GM19193 (cell line): ENCODE results near the gene LRMDA.

ENCODE experiments used
- POLR2A ChIP-seq: IDR thresholded peaks from 4 replicates; pipeline ENCODE4 v1.6.1; 2011; ENCODE audit not compliant: insufficient read depth, insufficient read length; ENCODE audit errors: extremely low read depth

The LRMDA gene

GRCh38 chr10:76487582-76487981 is 1056.2 kb downstream of the LRMDA start:
- no peak for TF ChIP-seq POLR2A

- no peak for TF ChIP-seq POLR2A
These were observed 1057.2 kb downstream of the LRMDA start for GRCh38 chr10:76488602-76489001.

GRCh38 chr10:76491216-76491615 is 1059.8 kb downstream of the LRMDA start:
- TF ChIP-seq POLR2A = no peak

GRCh38 chr10:76492026-76492425 is 1060.6 kb downstream of the LRMDA start:
- TF ChIP-seq POLR2A = no peak

- no peak for TF ChIP-seq POLR2A
These were observed 1061.5 kb downstream of the LRMDA start for GRCh38 chr10:76492678-76493472.

- no peak for TF ChIP-seq POLR2A
These were observed 1066.2 kb downstream of the LRMDA start for GRCh38 chr10:76497666-76498065.

GRCh38 chr10:76504823-76505222 is 1073.4 kb downstream of the LRMDA start:
- TF ChIP-seq POLR2A = no peak

- TF ChIP-seq POLR2A = no peak
These were observed 1078.0 kb downstream of the LRMDA start for GRCh38 chr10:76509446-76509845.

GRCh38 chr10:76514321-76514720 is 1082.9 kb downstream of the LRMDA start:
- no peak for TF ChIP-seq POLR2A

- no peak for TF ChIP-seq POLR2A
These were observed 1083.4 kb downstream of the LRMDA start for GRCh38 chr10:76514869-76515268.

GRCh38 chr10:76522547-76522946 is 1091.1 kb downstream of the LRMDA start:
- TF ChIP-seq POLR2A = no peak

- TF ChIP-seq POLR2A = no peak
These were observed 1091.8 kb downstream of the LRMDA start for GRCh38 chr10:76523246-76523645.

- no peak for TF ChIP-seq POLR2A
These were observed 1092.4 kb downstream of the LRMDA start for GRCh38 chr10:76523791-76524351.

- TF ChIP-seq POLR2A = no peak
These were observed 1108.9 kb downstream of the LRMDA start for GRCh38 chr10:76540331-76540730.

- no peak for TF ChIP-seq POLR2A
These were observed 1109.4 kb downstream of the LRMDA start for GRCh38 chr10:76540786-76541185.

GRCh38 chr10:76541852-76542251 is 1110.4 kb downstream of the LRMDA start:
- no peak for TF ChIP-seq POLR2A
